GM03348 (cell line): ENCODE data around the gene SLC25A19.

Source experiments
- DNase-seq: peaks from one replicate; pipeline ENCODE4 v3.0.0; 2012; ENCODE audit warnings: low spot score

SLC25A19 gene

DNA sequence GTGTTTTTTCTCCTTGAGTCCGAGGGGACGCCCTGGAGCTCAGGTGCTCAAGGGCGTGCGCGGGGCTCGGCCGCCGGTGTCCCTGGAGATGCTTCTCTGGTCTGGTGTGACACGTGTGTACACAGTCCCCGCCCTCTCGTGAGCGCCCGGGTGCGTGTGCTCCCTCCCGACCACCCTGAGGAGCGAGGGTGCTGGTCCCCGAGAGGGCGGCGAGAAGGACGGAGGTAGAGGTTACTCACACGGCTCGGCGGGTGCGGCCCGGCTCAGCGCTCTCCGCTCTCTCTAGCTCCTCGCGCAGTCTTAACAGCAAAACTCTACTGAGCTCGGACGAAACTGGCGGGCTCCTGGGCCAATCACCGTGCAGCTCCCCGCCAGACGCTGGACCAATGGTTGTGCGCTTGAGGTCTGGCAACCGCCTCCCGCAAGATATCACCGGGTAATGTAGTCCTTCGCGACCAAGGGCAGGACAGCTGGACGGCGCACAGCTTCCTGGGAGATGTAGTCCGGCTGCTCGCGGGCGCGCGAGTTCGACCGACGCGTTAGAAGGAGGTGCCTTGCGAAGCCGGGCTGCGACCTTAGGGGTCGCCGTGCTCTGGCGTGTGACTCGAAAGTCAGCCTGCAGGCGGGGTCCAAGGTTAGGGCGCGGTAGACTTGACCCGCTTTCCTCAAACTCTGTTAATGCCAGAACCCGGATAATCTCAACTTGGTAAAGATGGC, at the start of gene SLC25A19:
TSS of gene SLC25A19 (minus strand) at position 319 of the 717 bp plus-strand sequence. CDS start 2,669 bp downstream, outside the sequence.
- DNase-seq, result peak; percentile 99

- DNase-seq, result no peak
These were observed 49.1 kb upstream of the SLC25A19 start for GRCh38 chr17:75338335-75338734.

DNA sequence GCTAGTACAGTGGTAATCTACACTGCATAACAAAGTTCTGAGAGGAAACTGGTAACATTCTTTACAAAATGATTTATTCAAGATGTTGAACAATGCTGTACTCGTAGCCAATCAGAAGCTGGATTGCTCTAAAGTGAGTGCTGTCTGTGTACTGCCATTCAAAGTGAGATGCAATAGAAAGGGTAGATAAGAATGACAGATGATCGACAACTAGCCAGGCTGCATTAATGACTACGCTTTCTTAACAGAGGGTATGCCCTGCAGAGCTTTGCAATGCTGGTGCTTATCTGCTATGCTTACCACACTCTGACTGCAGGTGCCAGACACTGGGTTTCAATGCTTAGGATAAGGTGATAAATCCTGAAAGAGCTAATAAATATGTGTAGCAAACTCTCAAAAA, 46.1 kb upstream of the SLC25A19 start:
- DNase-seq, result no peak

GRCh38 chr17:75334723-75335122, 45.5 kb upstream of the SLC25A19 start:
- DNase-seq, result no peak

DNA sequence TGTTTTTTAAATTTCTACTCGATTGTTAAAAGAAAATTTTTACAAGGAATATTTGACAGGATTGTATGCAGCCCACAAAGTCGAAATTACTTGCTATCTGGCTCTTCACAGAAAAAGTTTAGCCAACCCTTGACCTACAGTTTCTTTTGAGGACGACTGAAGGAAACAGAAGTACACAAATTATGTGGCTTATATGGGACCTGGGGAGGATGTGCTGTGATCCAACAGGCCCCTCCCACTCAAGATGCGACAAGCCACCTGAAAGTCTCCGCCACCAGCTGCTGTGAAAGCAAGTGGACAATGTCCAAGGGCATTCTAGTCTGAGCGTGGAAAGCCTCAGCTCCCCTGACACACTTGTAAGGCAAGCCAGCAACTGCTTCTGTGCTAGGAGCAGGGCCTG, 42.4 kb upstream of the SLC25A19 start:
- no peak for DNase-seq

GRCh38 chr17:75327757-75328156, 38.5 kb upstream of the SLC25A19 start:
- DNase-seq, result no peak

- DNase-seq, result no peak
These were observed 37.1 kb upstream of the SLC25A19 start for GRCh38 chr17:75326226-75326848.

DNA sequence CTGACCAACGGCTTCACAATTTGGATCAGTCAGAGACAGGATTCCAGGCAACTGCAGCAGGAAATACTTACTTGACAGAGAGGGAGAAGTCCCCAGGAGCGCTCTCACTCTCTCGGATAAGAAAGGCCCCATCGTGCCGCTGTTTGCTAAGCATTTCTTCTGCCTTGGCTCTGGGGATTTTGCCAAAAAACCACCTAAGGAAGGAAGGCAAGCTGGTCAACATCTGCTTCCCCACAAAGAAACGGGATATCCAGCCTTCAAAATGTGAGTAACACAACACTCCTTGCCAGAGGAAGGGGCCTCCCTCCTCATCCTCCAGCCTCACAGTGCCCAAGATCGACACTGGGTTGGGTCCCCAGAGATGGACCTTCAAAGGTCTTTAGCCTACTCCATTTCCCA, 36.6 kb upstream of the SLC25A19 start:
- DNase-seq, result no peak

GRCh38 chr17:75325348-75325747, 36.1 kb upstream of the SLC25A19 start:
- DNase-seq, result no peak

- no peak for DNase-seq
These were observed 32.3 kb upstream of the SLC25A19 start for GRCh38 chr17:75321506-75321905.

DNA sequence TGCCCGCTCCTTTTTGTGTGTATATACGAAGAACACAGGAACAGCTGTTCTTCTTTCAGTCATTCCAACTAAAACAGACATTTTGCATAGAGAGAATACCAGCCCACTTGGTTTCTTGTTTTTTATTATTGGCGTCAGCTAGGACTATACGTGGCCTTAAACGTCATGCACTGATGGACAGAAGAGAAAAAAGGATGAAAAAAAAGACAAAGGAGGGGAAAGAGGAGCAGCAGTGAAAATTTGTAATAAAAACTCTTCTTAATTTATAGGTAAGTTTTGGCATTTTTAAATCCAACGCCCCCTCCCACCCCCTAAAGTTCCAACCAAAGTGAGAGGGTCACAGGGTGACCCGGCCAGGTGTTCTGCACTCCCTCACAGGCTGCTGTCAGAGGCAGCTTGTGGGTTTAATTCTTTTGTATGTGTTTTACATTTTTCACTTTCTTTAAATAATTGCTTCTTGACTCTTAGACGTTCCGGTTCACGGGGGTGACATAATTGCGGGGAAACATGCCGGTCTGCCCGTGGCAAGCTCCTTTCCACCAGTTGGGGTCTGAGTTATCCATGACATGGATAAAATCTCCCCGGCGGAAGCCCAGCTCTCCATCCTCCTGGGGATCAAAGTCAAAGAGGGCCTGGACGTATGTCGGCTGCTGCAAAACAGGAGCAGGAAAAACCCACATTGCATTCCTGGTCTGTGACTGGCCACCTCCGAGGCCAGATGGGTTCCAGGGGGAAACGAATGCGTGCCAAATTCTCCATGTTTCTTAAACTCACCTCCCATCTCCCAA, 30.9 kb upstream of the SLC25A19 start:
- no peak for DNase-seq

DNA sequence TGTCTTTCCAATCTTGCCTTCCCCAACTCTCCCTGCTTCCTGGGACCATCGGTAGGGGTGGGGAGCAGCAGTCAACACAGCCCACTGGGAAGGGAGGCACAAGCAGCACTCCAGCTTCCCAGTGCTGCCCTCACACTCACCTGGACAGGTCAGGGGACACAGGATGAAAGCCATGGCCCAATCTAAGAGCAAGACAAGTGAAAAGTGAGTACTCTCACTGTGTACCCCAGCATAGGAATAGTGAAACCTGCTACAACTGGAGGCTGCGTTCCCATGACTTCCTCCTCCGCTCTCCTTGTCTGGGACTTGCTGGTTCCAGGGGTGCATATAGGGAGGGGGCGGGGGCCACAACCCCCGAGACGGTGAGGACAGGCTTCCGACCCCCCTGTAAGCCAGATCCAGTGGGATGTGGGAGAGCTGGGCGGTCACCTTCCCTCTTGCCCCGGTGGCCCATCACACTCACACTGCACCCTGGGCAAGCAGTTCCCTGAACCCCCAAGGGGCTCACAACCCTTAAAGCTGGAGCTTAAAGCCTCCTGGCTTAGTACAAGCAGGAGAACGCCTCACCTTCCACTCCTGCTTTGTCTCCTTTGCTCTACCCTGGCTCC, 29.5 kb upstream of the SLC25A19 start:
- DNase-seq, result no peak

GRCh38 chr17:75318211-75318610, 29.0 kb upstream of the SLC25A19 start:
- no peak for DNase-seq

GRCh38 chr17:75317671-75318070, 28.4 kb upstream of the SLC25A19 start:
- DNase-seq, result no peak

DNA sequence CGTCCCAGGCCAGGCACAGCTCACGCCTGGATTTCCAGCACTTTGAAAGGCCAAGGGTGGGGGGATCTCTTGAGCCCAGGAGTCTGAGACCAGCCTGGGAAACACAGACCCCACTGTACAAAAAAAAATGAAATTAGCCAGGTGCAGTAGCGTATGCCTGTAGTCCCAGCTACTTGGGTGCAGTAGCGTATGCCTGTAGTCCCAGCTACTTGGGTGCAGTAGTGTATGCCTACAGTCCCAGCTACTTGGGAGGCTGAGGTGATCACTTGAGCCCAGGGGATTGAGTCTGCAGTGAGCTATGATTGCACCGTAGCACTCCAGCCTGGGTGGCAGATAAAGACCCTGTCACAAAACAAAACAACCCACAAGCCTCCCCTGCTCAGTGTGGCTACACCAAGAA, 27.0 kb upstream of the SLC25A19 start:
- no peak for DNase-seq

DNA sequence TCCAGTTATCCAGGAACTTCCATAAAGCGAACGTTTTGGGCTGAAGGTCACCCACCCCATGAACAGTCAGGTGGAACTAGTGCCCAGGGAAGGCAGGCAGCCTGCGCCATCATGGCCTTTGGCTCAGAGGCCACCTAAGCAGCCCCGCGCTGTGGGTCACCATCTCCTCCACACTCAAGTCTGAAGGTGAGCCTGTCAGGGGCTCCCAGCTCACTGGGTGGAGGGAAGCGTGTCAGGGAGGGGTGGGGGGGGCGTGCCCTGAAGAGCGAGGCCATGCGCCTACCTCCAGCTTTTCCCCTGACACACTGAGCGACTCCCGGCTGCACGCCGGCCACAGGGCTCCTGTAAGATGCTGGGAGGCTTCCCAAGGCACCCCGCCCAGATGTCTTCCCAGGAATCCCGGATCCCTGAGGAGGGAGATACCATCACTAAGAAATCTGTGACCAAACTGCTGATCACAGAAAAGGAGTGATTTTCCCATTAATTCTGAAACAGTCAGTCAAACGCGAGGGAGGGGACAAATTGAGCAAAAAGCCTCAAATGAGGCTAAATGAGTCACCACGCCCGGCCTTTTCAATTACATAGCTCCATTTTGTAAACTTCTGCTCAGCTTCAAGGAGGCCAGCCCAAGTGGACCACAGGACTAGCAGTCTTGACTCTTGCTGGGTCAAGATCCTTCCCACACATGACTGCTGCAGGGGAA, 26.5 kb upstream of the SLC25A19 start:
- DNase-seq, result no peak

- no peak for DNase-seq
These were observed 24.8 kb upstream of the SLC25A19 start for GRCh38 chr17:75313941-75314551.

GRCh38 chr17:75308732-75309629, 19.7 kb upstream of the SLC25A19 start:
- no peak for DNase-seq

- DNase-seq, result no peak
These were observed 18.9 kb upstream of the SLC25A19 start for GRCh38 chr17:75307957-75308731.
